Stimulated activated CD4-positive, alpha-beta T cell treated with anti-CD3 and anti-CD28 coated beads, Interleukin-15, amount 100 ng/mL, for 48 hours (primary cell): ENCODE results near the gene MAP3K8.
"Not testable (repeated sequence)": the region's sequence is repeated elsewhere in the genome, so short reads cannot be mapped to it uniquely, and the experiment has no call there.

Source experiments
- DNase-seq, 2 donors: peaks; one replicate each; pipeline ENCODE4 v3.0.0-alpha.2; 2020; ENCODE audit warnings: low read depth in 2 of 2

The MAP3K8 gene

GRCh38 chr10:30422981-30423654 is 10.9 kb upstream of the MAP3K8 start:
- DNase-seq = no peak

- not testable (repeated sequence) for DNase-seq
Measured at GRCh38 chr10:30423655-30424275, 10.2 kb upstream of the MAP3K8 start.

- DNase-seq = no peak
Measured at GRCh38 chr10:30425336-30426075, 8.5 kb upstream of the MAP3K8 start.

GRCh38 chr10:30430544-30431298 is 3.3 kb upstream of the MAP3K8 start:
- no peak for DNase-seq

- DNase-seq = no peak
Measured at GRCh38 chr10:30431435-30431911, 2.5 kb upstream of the MAP3K8 start.

GRCh38 chr10:30432622-30433305 is 1.2 kb upstream of the MAP3K8 start:
- no peak for DNase-seq

- peak in 1 of 2 donors; percentile 36 for DNase-seq
Measured at GRCh38 chr10:30433306-30433729, 666 bp upstream of the MAP3K8 start.

- peak in 1 of 2 donors; percentile 58 for DNase-seq
Measured at GRCh38 chr10:30434273-30435072, 489 bp downstream of the MAP3K8 start.

- DNase-seq = no peak
Measured at GRCh38 chr10:30435073-30435422, 1.1 kb downstream of the MAP3K8 start.

- not testable (repeated sequence) for DNase-seq
Measured at GRCh38 chr10:30435499-30436167, 1.6 kb downstream of the MAP3K8 start.

- DNase-seq = no peak
Measured at GRCh38 chr10:30436191-30436611, 2.2 kb downstream of the MAP3K8 start.

GRCh38 chr10:30436671-30437030 is 2.7 kb downstream of the MAP3K8 start:
- DNase-seq = no peak

GRCh38 chr10:30437031-30437841 is 3.3 kb downstream of the MAP3K8 start:
- peak in 1 of 2 donors; percentile 39 for DNase-seq

GRCh38 chr10:30438021-30438850 is 4.3 kb downstream of the MAP3K8 start:
- no peak for DNase-seq

- no peak for DNase-seq
Measured at GRCh38 chr10:30439931-30440330, 5.9 kb downstream of the MAP3K8 start.

- no peak for DNase-seq
Measured at GRCh38 chr10:30442019-30442606, 8.1 kb downstream of the MAP3K8 start.

- no peak for DNase-seq
Measured at GRCh38 chr10:30443049-30443448, 9.1 kb downstream of the MAP3K8 start.

- DNase-seq = no peak
Measured at GRCh38 chr10:30445711-30446110, 11.7 kb downstream of the MAP3K8 start.
